Measurements from ENCODE around the gene SASH1. TPM values are rescaled to one million over a fixed set of nuclear protein-coding genes. Genes with fewer than 3 reads are reported as not detected.
A peak's percentile ranks its signal among the peaks of the same experiment; 100 is the strongest.
"Not testable (repeated sequence)": the region's sequence is repeated elsewhere in the genome, so short reads cannot be mapped to it uniquely, and the experiment has no call there.

Gene SASH1
- total RNA-seq, 5 donors from 2014 or later (not counting 1 experiment from before 2014, with no cell fraction given) = 0.26 to 5.5 (median 0.95) TPM

- ATAC-seq (replicated peaks in 1 of 4) (peak; percentile 76 to 91 (median 80)), DNase-seq (peak in 26 of 35 experiments; percentile 7 to 61 (median 21))
- no peaks in the 10 kb centered on the region for H3K4me1 Mint-ChIP-seq
- peaks cover 18 to 31% of the 10 kb centered on the region in 2 donors for H3K27me3 Mint-ChIP-seq
- ChIA-PET CTCF (interaction anchor here (0.5 to 1.9 kb wide), 13 partner anchors 18 to 856 kb away, joined by 3 to 10 read pairs (median 3); no protein-coding TSS in a partner anchor), POLR2A (no interaction called here)
- Histone ChIP-seq H3K27ac (ENCODE audit: low read length) (no peak overlapping the region), H3K4me3 (ENCODE audit: control insufficient read depth in 1 of 2, extremely low read depth in 1 of 2, low read length in 1 of 2) (no peak overlapping the region), H3K9me3 (no peaks in the 10 kb centered on the region), H3K36me3 (ENCODE audit: control insufficient read depth in 2 of 2, extremely low read depth in 1 of 2, insufficient read depth in 1 of 2, low read length in 1 of 2) (no peaks in the 10 kb centered on the region), H3K27me3 (replicated peaks in 1 of 2; ENCODE audit: control insufficient read depth in 2 of 2, extremely low read depth in 1 of 2, insufficient read depth in 2 of 2, low read length in 1 of 2) (peaks cover 0 to 16% of the 10 kb centered on the region in 2 experiments), H3K4me1 (ENCODE audit: control insufficient read depth in 1 of 2, extremely low read depth in 1 of 2, insufficient read depth in 2 of 2, low read length in 2 of 2) (no peaks in the 10 kb centered on the region)
- no peak overlapping the region for H3K27ac Mint-ChIP-seq
- whole genome bisulfite sequencing (ENCODE audit: insufficient coverage) = 8% methylated on average over 5 of the region's 7 CpGs
- H3K36me3 Mint-ChIP-seq = no peaks in the 10 kb centered on the region
- H3K9me3 Mint-ChIP-seq = no peaks in the 10 kb centered on the region
- H3K4me3 Mint-ChIP-seq = no peak overlapping the region
Observed at GRCh38 chr6:148577687-148578488, 235.2 kb downstream of the SASH1 start.

GRCh38 chr6:148578489-148578814 lies 235.8 kb downstream of the SASH1 start:
- peaks cover 18 to 31% of the 10 kb centered on the region in 2 donors for H3K27me3 Mint-ChIP-seq
- POLR2A ChIA-PET = no interaction called here
- H3K4me1 Mint-ChIP-seq = no peaks in the 10 kb centered on the region

GRCh38 chr6:148578837-148579565 lies 236.4 kb downstream of the SASH1 start:
- Mint-ChIP-seq H3K27ac (no peak overlapping the region), H3K4me3 (no peak overlapping the region), H3K36me3 (no peaks in the 10 kb centered on the region), H3K27me3 (peaks cover 21 to 35% of the 10 kb centered on the region in 2 donors), H3K9me3 (no peaks in the 10 kb centered on the region), H3K4me1 (no peaks in the 10 kb centered on the region)
- no peak overlapping the region for H3K4me3 ChIP-seq (ENCODE audit: control insufficient read depth in 1 of 2, extremely low read depth in 1 of 2, low read length in 1 of 2)
- ATAC-seq (replicated peaks in 1 of 4) (no peak), DNase-seq (no peak)
- H3K27ac ChIP-seq (ENCODE audit: low read length) = no peak overlapping the region
- ChIA-PET POLR2A (no interaction called here), CTCF (interaction anchor here in 1 of 2 donors (1.1 to 1.8 kb wide), 4 partner anchors 366 to 854 kb away, joined by 3 to 8 read pairs (median 6); no protein-coding TSS in a partner anchor)
- WGBS (ENCODE audit: insufficient coverage) = no CpG with 5 or more reads among the region's 4 CpGs
- H3K4me1 ChIP-seq (ENCODE audit: control insufficient read depth in 1 of 2, extremely low read depth in 1 of 2, insufficient read depth in 2 of 2, low read length in 2 of 2) = no peaks in the 10 kb centered on the region
- H3K27me3 ChIP-seq (replicated peaks in 1 of 2; ENCODE audit: control insufficient read depth in 2 of 2, extremely low read depth in 1 of 2, insufficient read depth in 2 of 2, low read length in 1 of 2) = peaks cover 0 to 16% of the 10 kb centered on the region in 2 experiments
- H3K36me3 ChIP-seq (ENCODE audit: control insufficient read depth in 2 of 2, extremely low read depth in 1 of 2, insufficient read depth in 1 of 2, low read length in 1 of 2) = no peaks in the 10 kb centered on the region
- H3K9me3 ChIP-seq = no peaks in the 10 kb centered on the region

More at GRCh38 chr6:148578489-148578814, 235.8 kb downstream of the SASH1 start:
- Histone ChIP-seq H3K27ac (ENCODE audit: low read length) (no peak overlapping the region), H3K27me3 (replicated peaks in 1 of 2; ENCODE audit: control insufficient read depth in 2 of 2, extremely low read depth in 1 of 2, insufficient read depth in 2 of 2, low read length in 1 of 2) (peaks cover 0 to 16% of the 10 kb centered on the region in 2 experiments), H3K9me3 (no peaks in the 10 kb centered on the region), H3K4me1 (ENCODE audit: control insufficient read depth in 1 of 2, extremely low read depth in 1 of 2, insufficient read depth in 2 of 2, low read length in 2 of 2) (no peaks in the 10 kb centered on the region), H3K36me3 (ENCODE audit: control insufficient read depth in 2 of 2, extremely low read depth in 1 of 2, insufficient read depth in 1 of 2, low read length in 1 of 2) (no peaks in the 10 kb centered on the region), H3K4me3 (ENCODE audit: control insufficient read depth in 1 of 2, extremely low read depth in 1 of 2, low read length in 1 of 2) (no peak overlapping the region)
- no peak overlapping the region for H3K27ac Mint-ChIP-seq
- no peak overlapping the region for H3K4me3 Mint-ChIP-seq
- no peaks in the 10 kb centered on the region for H3K36me3 Mint-ChIP-seq
- no peaks in the 10 kb centered on the region for H3K9me3 Mint-ChIP-seq
- 94% methylated on average over 4 of the region's 5 CpGs for WGBS (ENCODE audit: insufficient coverage)
- ATAC-seq (replicated peaks in 1 of 4) (no peak), DNase-seq (no peak)
- CTCF ChIA-PET = interaction anchor here in 1 of 2 donors (1.0 to 1.9 kb wide), 6 partner anchors 18 to 855 kb away, joined by 3 to 10 read pairs (median 6); no protein-coding TSS in a partner anchor

GRCh38 chr6:148580442-148580841 lies 237.8 kb downstream of the SASH1 start:
- ChIA-PET POLR2A (interaction anchor here in 1 of 2 donors (0.6 kb wide), 1 partner anchor 353 kb away, joined by 3 read pairs; no protein-coding TSS in a partner anchor), CTCF (no interaction called here)
- Mint-ChIP-seq H3K4me1 (no peaks in the 10 kb centered on the region), H3K27me3 (peaks cover 27 to 43% of the 10 kb centered on the region in 2 donors), H3K4me3 (no peak overlapping the region), H3K36me3 (no peaks in the 10 kb centered on the region), H3K27ac (no peak overlapping the region), H3K9me3 (peaks cover 7 to 11% (median 8%) of the 10 kb centered on the region in 3 donors)
- no peak for ATAC-seq (replicated peaks in 1 of 4)
- Histone ChIP-seq H3K36me3 (ENCODE audit: control insufficient read depth in 2 of 2, extremely low read depth in 1 of 2, insufficient read depth in 1 of 2, low read length in 1 of 2) (no peaks in the 10 kb centered on the region), H3K4me1 (ENCODE audit: control insufficient read depth in 1 of 2, extremely low read depth in 1 of 2, insufficient read depth in 2 of 2, low read length in 2 of 2) (no peaks in the 10 kb centered on the region), H3K4me3 (ENCODE audit: control insufficient read depth in 1 of 2, extremely low read depth in 1 of 2, low read length in 1 of 2) (no peak overlapping the region), H3K9me3 (no peaks in the 10 kb centered on the region), H3K27ac (ENCODE audit: low read length) (no peak overlapping the region), H3K27me3 (replicated peaks in 1 of 2; ENCODE audit: control insufficient read depth in 2 of 2, extremely low read depth in 1 of 2, insufficient read depth in 2 of 2, low read length in 1 of 2) (peaks cover 0 to 16% of the 10 kb centered on the region in 2 experiments)
- DNase-seq = no peak
- 60% methylated on average over 3 of the region's 5 CpGs for WGBS (ENCODE audit: insufficient coverage)

GRCh38 chr6:148583631-148584030 lies 241.0 kb downstream of the SASH1 start:
- no peak overlapping the region for H3K4me3 Mint-ChIP-seq
- H3K4me3 ChIP-seq (ENCODE audit: control insufficient read depth in 1 of 2, extremely low read depth in 1 of 2, low read length in 1 of 2) = no peak overlapping the region
- peaks cover 38 to 47% of the 10 kb centered on the region in 2 donors for H3K27me3 Mint-ChIP-seq
- CTCF ChIA-PET = no interaction called here
- no peaks in the 10 kb centered on the region for H3K4me1 Mint-ChIP-seq
- peaks cover 10 to 24% (median 20%) of the 10 kb centered on the region in 3 donors for H3K9me3 Mint-ChIP-seq
- H3K36me3 Mint-ChIP-seq = no peaks in the 10 kb centered on the region
- DNase-seq (no peak), ATAC-seq (replicated peaks in 1 of 4) (no peak)
- H3K36me3 ChIP-seq (ENCODE audit: control insufficient read depth in 2 of 2, extremely low read depth in 1 of 2, insufficient read depth in 1 of 2, low read length in 1 of 2) = no peaks in the 10 kb centered on the region
- POLR2A ChIA-PET = no interaction called here
- peaks cover 0 to 17% of the 10 kb centered on the region in 2 experiments for H3K27me3 ChIP-seq (replicated peaks in 1 of 2; ENCODE audit: control insufficient read depth in 2 of 2, extremely low read depth in 1 of 2, insufficient read depth in 2 of 2, low read length in 1 of 2)
- H3K9me3 ChIP-seq = no peaks in the 10 kb centered on the region
- H3K27ac Mint-ChIP-seq = no peak overlapping the region
- WGBS (ENCODE audit: insufficient coverage) = 89% methylated on average over 3 of the region's 5 CpGs
- no peak overlapping the region for H3K27ac ChIP-seq (ENCODE audit: low read length)
- no peaks in the 10 kb centered on the region for H3K4me1 ChIP-seq (ENCODE audit: control insufficient read depth in 1 of 2, extremely low read depth in 1 of 2, insufficient read depth in 2 of 2, low read length in 2 of 2)

GRCh38 chr6:148585641-148586040 lies 243.0 kb downstream of the SASH1 start:
- H3K4me1 ChIP-seq (ENCODE audit: control insufficient read depth in 1 of 2, extremely low read depth in 1 of 2, insufficient read depth in 2 of 2, low read length in 2 of 2); H3K27ac Mint-ChIP-seq; CTCF ChIA-PET; H3K36me3 ChIP-seq (ENCODE audit: control insufficient read depth in 2 of 2, extremely low read depth in 1 of 2, insufficient read depth in 1 of 2, low read length in 1 of 2); POLR2A ChIA-PET; H3K36me3 Mint-ChIP-seq; H3K9me3 ChIP-seq; DNase-seq; H3K4me3 Mint-ChIP-seq; H3K4me3 ChIP-seq (ENCODE audit: control insufficient read depth in 1 of 2, extremely low read depth in 1 of 2, low read length in 1 of 2); H3K27ac ChIP-seq (ENCODE audit: low read length); ATAC-seq (replicated peaks in 1 of 4); H3K4me1 Mint-ChIP-seq: not testable (repeated sequence)
- peaks cover 10 to 24% (median 20%) of the 10 kb centered on the region in 3 donors for H3K9me3 Mint-ChIP-seq
- H3K27me3 Mint-ChIP-seq = peaks cover 31 to 38% of the 10 kb centered on the region in 2 donors
- peaks cover 0 to 11% of the 10 kb centered on the region in 2 experiments for H3K27me3 ChIP-seq (replicated peaks in 1 of 2; ENCODE audit: control insufficient read depth in 2 of 2, extremely low read depth in 1 of 2, insufficient read depth in 2 of 2, low read length in 1 of 2)
- WGBS (ENCODE audit: insufficient coverage) = no CpG with 5 or more reads among the region's 1 CpG

Measured in T-cell (primary cell).